Sigmoid colon (tissue), 7 donors: ENCODE data around the gene GRID1. TPM values are rescaled to one million over a fixed set of nuclear protein-coding genes. Genes with fewer than 3 reads are reported as not detected.

Source experiments
- DNase-seq: peaks from one replicate; pipeline ENCODE4 v3.0.0-alpha.2; 2019
- H3K27ac ChIP-seq, 4 donors: fragments of 200-600 bp; sonication (generic); one replicate each; pipeline ENCODE4 v1.5.1; 2016 to 2019; ENCODE audit warnings: mild to moderate bottlenecking in 1 of 4
- H3K27me3 ChIP-seq, 3 donors: fragments of 200-600 bp; sonication (generic); one replicate each; pipeline ENCODE4 v1.5.1; 2019; ENCODE audit warnings: mild to moderate bottlenecking in 1 of 3
- H3K36me3 ChIP-seq, 4 donors: fragments of 200-600 bp; sonication (generic); one replicate each; pipeline ENCODE4 v1.5.1; 2016 to 2019
- H3K4me1 ChIP-seq, 4 donors: fragments of 200-600 bp; sonication (generic); one replicate each; pipeline ENCODE4 v1.5.1; 2017 to 2019
- H3K4me3 ChIP-seq, 4 donors: fragments of 200-600 bp; sonication (generic); one replicate each; pipeline ENCODE4 v1.5.1; 2017 to 2019; ENCODE audit warnings: mild to moderate bottlenecking in 2 of 4, moderate library complexity in 1 of 4
- H3K9me3 ChIP-seq, 4 donors: fragments of 200-600 bp in 3 of 4; sonication (generic) in 3 of 4; one replicate each; pipeline versions ENCODE4 v1.5.1 to v1.6.1; 2013 to 2019
- CTCF ChIP-seq, 4 experiments: fragments of 450-650 bp in 3 of 4; fragments of 200-600 bp in 1 of 4; IDR thresholded peaks; one replicate each; pipeline ENCODE4 v1.5.1; 2016 to 2019; ENCODE audit warnings: antibody characterized with exemption in 4 of 4, mild to moderate bottlenecking in 3 of 4, moderate library complexity in 2 of 4
- EP300 ChIP-seq, 4 donors: sonication (generic); formaldehyde crosslinking; IDR thresholded peaks; one replicate each; pipeline ENCODE4 v1.6.1; 2017; ENCODE audit warnings: antibody characterized with exemption in 4 of 4
- POLR2A ChIP-seq, 2 donors: fragments of 450-650 bp; IDR thresholded peaks; one replicate each; pipeline ENCODE4 v1.6.1; 2016; ENCODE audit warnings: antibody characterized with exemption in 2 of 2, mild to moderate bottlenecking in 2 of 2, moderate library complexity in 2 of 2
- POLR2AphosphoS5 ChIP-seq, 4 donors: sonication (generic); formaldehyde crosslinking; IDR thresholded peaks; one replicate each; pipeline ENCODE4 v1.6.1; 2017; ENCODE audit warnings: antibody characterized with exemption in 4 of 4
- WGBS, 2 donors: extraction: QIAGEN DNeasy Blood & Tissue Kit; methylation state at CpG; one replicate each; pipeline ENCODE4 v1.1.7; 2013; 5-methylcytosine and 5-hydroxymethylcytosine counted together
- intact Hi-C: fragments of 100-400 bp; cut with DNase I; formaldehyde crosslinking; loops from one replicate; pipeline ENCODE4 v1.15.1; 2023
- polyA plus RNA-seq, 3 donors: library from polyadenylated mRNA; stranded (reverse); fragments of 200-250 nt; gene quantifications; one replicate each; pipeline ENCODE4 v1.2.3, GENCODE V29; 2013
- total RNA-seq, 4 donors: library from RNA; depleted of rRNA; stranded (reverse); fragments of >200 nt; gene quantifications; one replicate each; pipeline ENCODE4 v1.1.0, GENCODE V29; 2016
- donor health status: healthy with polysubstance abuse.
- donor health status: Bipolar disorder and iron deficiency.
- donor health status: healthy.

The GRID1 gene
- total and polyA plus RNA-seq, 7 donors, result 0.66 to 4.7 (median 1.1) TPM; not detected in 2

GRCh38 chr10:86354761-86355540 is 11.6 kb downstream of the GRID1 start:
- peaks cover 0 to 10% (median 5%) of the 10 kb centered on the region in 4 donors for H3K4me1 ChIP-seq
- H3K4me3 ChIP-seq, result no peak overlapping the region
- no peak for DNase-seq
- H3K27ac ChIP-seq, result no peak overlapping the region
- intact Hi-C loops, result no loop called here
- H3K36me3 ChIP-seq, result no peaks in the 10 kb centered on the region
- H3K27me3 ChIP-seq, result no peaks in the 10 kb centered on the region
- no peaks in the 10 kb centered on the region for H3K9me3 ChIP-seq
- 74 to 75% methylated on average over 9 of the region's 9 CpGs for whole genome bisulfite sequencing, 2 donors
- TF ChIP-seq EP300 (IDR thresholded peaks at IDR 0.05) (no peak), POLR2AphosphoS5 (IDR thresholded peaks at IDR 0.05) (no peak), POLR2A (IDR thresholded peaks at IDR 0.05) (no peak), CTCF (IDR thresholded peaks at IDR 0.05) (no peak)

- Histone ChIP-seq H3K4me3 (no peak overlapping the region), H3K36me3 (no peaks in the 10 kb centered on the region), H3K9me3 (no peaks in the 10 kb centered on the region), H3K4me1 (peaks cover 0 to 10% (median 5%) of the 10 kb centered on the region in 4 donors), H3K27me3 (no peaks in the 10 kb centered on the region), H3K27ac (no peak overlapping the region)
- intact Hi-C loops, result no loop called here
- TF ChIP-seq EP300 (IDR thresholded peaks at IDR 0.05) (no peak), CTCF (IDR thresholded peaks at IDR 0.05) (no peak), POLR2A (IDR thresholded peaks at IDR 0.05) (no peak), POLR2AphosphoS5 (IDR thresholded peaks at IDR 0.05) (no peak)
- DNase-seq, result no peak
- 93 to 94% methylated on average over 18 of the region's 18 CpGs for WGBS, 2 donors
Measured at GRCh38 chr10:86353506-86354485, 12.8 kb downstream of the GRID1 start.

- intact Hi-C loops, result no loop called here
- TF ChIP-seq EP300 (IDR thresholded peaks at IDR 0.05) (no peak), CTCF (IDR thresholded peaks at IDR 0.05) (no peak), POLR2A (IDR thresholded peaks at IDR 0.05) (no peak), POLR2AphosphoS5 (IDR thresholded peaks at IDR 0.05) (no peak)
- no peak for DNase-seq
- H3K4me1 ChIP-seq, result peaks cover 0 to 9% (median 4%) of the 10 kb centered on the region in 4 donors
- no peaks in the 10 kb centered on the region for H3K36me3 ChIP-seq
- H3K4me3 ChIP-seq, result no peak overlapping the region
- H3K9me3 ChIP-seq, result no peaks in the 10 kb centered on the region
- H3K27me3 ChIP-seq, result no peaks in the 10 kb centered on the region
- no peak overlapping the region for H3K27ac ChIP-seq
- 81 to 86% methylated on average over 6 of the region's 6 CpGs for WGBS, 2 donors
Measured at GRCh38 chr10:86350897-86351296, 15.7 kb downstream of the GRID1 start.

- Histone ChIP-seq H3K4me1 (peaks cover 0 to 2% (median under 1%) of the 10 kb centered on the region in 4 donors), H3K9me3 (no peaks in the 10 kb centered on the region), H3K4me3 (no peak overlapping the region), H3K27me3 (no peaks in the 10 kb centered on the region), H3K27ac (no peak overlapping the region), H3K36me3 (no peaks in the 10 kb centered on the region)
- 67 to 79% methylated on average over 5 of the region's 5 CpGs for WGBS, 2 donors
- TF ChIP-seq POLR2AphosphoS5 (IDR thresholded peaks at IDR 0.05), result no peak
- TF ChIP-seq CTCF (IDR thresholded peaks at IDR 0.05), result no peak
- TF ChIP-seq POLR2A (IDR thresholded peaks at IDR 0.05), result no peak
- no peak for TF ChIP-seq EP300 (IDR thresholded peaks at IDR 0.05)
- intact Hi-C loops, result no loop called here
- no peak for DNase-seq
Measured at GRCh38 chr10:86349940-86350630, 16.5 kb downstream of the GRID1 start.
